ENCODE results near the gene CLPTM1. TPM values are rescaled to one million over a fixed set of nuclear protein-coding genes. Genes with fewer than 3 reads are reported as not detected.

The CLPTM1 gene
- total and polyA plus RNA-seq, 9 of the 15 experiments (the other 6 are each of a cell fraction or from before 2014, with no cell fraction given), result 0.37 to 96.0 (median 27.5) TPM

DNA sequence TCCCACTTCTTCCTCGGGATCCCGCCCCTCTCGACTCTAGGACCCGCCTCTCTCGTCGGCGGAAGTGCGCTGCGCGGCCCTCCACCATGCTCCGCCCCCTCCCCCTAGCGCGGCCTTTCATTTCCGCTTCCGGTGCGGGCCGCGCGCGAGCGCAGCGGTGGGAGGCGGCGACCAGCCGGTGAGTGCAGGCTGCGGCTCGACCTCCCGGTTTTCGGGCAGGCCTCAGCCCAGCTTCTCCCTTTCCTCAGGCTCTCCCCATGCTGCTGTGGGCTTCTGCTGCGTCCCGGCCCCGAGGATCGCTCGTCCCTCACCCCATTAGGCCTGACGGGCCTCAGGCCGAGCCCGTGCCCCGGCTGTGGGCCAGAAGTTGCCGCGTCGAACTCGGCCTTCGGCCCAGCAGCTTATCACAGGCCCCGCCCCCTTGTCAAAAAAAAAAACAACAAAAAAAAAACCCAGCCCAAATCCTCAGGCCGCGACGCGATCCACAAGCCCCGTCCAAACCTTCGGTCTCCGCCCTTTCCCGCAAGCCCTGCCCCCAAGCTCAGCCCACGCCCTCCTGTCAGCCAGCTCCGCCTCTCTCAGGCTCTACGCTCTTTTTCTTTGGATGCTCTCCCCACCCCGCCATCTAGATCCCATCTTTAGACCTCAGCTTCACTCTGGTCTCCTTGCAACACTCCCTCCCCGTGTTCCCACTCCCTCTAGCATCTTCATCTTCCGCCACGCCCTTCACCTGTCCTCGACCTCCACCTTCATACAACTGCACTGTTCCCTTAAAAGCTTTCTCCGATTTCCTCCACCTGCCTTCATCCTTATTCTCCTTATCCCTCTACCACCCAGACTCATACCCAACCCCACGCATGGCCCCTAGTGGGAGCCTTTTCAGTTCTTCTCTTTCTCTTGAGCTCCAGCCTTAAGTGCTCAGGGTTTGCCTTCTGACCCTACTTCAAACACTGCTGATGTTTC, 84.0 kb downstream of the CLPTM1 start, which contains the start of gene CLASRP (continued):
- TF ChIP-seq, protein P1, sequence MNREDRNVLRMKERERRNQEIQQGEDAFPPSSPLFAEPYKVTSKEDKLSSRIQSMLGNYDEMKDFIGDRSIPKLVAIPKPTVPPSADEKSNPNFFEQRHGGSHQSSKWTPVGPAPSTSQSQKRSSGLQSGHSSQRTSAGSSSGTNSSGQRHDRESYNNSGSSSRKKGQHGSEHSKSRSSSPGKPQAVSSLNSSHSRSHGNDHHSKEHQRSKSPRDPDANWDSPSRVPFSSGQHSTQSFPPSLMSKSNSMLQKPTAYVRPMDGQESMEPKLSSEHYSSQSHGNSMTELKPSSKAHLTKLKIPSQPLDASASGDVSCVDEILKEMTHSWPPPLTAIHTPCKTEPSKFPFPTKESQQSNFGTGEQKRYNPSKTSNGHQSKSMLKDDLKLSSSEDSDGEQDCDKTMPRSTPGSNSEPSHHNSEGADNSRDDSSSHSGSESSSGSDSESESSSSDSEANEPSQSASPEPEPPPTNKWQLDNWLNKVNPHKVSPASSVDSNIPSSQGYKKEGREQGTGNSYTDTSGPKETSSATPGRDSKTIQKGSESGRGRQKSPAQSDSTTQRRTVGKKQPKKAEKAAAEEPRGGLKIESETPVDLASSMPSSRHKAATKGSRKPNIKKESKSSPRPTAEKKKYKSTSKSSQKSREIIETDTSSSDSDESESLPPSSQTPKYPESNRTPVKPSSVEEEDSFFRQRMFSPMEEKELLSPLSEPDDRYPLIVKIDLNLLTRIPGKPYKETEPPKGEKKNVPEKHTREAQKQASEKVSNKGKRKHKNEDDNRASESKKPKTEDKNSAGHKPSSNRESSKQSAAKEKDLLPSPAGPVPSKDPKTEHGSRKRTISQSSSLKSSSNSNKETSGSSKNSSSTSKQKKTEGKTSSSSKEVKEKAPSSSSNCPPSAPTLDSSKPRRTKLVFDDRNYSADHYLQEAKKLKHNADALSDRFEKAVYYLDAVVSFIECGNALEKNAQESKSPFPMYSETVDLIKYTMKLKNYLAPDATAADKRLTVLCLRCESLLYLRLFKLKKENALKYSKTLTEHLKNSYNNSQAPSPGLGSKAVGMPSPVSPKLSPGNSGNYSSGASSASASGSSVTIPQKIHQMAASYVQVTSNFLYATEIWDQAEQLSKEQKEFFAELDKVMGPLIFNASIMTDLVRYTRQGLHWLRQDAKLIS (CRISPR knock-in tag; IDR thresholded peaks at IDR 0.05), result no peak
- TF ChIP-seq CBX5 (IDR thresholded peaks at IDR 0.05; ENCODE audit: borderline replicate concordance, low read depth), result no peak
- no peak for TF ChIP-seq CBX2 (IDR thresholded peaks at IDR 0.05; ENCODE audit: insufficient read depth, low read length, poor library complexity, severe bottlenecking)
- TF ChIP-seq BCOR (IDR thresholded peaks at IDR 0.05), result no peak
- TF ChIP-seq, protein P2, sequence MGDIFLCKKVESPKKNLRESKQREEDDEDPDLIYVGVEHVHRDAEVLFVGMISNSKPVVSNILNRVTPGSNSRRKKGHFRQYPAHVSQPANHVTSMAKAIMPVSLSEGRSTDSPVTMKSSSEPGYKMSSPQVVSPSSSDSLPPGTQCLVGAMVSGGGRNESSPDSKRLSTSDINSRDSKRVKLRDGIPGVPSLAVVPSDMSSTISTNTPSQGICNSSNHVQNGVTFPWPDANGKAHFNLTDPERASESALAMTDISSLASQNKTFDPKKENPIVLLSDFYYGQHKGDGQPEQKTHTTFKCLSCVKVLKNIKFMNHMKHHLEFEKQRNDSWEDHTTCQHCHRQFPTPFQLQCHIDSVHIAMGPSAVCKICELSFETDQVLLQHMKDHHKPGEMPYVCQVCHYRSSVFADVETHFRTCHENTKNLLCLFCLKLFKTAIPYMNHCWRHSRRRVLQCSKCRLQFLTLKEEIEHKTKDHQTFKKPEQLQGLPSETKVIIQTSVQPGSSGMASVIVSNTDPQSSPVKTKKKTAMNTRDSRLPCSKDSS (IDR thresholded peaks at IDR 0.05; ENCODE audit: low read depth, partially characterized antibody), result peak; percentile 54
- TF ChIP-seq, protein P3, sequence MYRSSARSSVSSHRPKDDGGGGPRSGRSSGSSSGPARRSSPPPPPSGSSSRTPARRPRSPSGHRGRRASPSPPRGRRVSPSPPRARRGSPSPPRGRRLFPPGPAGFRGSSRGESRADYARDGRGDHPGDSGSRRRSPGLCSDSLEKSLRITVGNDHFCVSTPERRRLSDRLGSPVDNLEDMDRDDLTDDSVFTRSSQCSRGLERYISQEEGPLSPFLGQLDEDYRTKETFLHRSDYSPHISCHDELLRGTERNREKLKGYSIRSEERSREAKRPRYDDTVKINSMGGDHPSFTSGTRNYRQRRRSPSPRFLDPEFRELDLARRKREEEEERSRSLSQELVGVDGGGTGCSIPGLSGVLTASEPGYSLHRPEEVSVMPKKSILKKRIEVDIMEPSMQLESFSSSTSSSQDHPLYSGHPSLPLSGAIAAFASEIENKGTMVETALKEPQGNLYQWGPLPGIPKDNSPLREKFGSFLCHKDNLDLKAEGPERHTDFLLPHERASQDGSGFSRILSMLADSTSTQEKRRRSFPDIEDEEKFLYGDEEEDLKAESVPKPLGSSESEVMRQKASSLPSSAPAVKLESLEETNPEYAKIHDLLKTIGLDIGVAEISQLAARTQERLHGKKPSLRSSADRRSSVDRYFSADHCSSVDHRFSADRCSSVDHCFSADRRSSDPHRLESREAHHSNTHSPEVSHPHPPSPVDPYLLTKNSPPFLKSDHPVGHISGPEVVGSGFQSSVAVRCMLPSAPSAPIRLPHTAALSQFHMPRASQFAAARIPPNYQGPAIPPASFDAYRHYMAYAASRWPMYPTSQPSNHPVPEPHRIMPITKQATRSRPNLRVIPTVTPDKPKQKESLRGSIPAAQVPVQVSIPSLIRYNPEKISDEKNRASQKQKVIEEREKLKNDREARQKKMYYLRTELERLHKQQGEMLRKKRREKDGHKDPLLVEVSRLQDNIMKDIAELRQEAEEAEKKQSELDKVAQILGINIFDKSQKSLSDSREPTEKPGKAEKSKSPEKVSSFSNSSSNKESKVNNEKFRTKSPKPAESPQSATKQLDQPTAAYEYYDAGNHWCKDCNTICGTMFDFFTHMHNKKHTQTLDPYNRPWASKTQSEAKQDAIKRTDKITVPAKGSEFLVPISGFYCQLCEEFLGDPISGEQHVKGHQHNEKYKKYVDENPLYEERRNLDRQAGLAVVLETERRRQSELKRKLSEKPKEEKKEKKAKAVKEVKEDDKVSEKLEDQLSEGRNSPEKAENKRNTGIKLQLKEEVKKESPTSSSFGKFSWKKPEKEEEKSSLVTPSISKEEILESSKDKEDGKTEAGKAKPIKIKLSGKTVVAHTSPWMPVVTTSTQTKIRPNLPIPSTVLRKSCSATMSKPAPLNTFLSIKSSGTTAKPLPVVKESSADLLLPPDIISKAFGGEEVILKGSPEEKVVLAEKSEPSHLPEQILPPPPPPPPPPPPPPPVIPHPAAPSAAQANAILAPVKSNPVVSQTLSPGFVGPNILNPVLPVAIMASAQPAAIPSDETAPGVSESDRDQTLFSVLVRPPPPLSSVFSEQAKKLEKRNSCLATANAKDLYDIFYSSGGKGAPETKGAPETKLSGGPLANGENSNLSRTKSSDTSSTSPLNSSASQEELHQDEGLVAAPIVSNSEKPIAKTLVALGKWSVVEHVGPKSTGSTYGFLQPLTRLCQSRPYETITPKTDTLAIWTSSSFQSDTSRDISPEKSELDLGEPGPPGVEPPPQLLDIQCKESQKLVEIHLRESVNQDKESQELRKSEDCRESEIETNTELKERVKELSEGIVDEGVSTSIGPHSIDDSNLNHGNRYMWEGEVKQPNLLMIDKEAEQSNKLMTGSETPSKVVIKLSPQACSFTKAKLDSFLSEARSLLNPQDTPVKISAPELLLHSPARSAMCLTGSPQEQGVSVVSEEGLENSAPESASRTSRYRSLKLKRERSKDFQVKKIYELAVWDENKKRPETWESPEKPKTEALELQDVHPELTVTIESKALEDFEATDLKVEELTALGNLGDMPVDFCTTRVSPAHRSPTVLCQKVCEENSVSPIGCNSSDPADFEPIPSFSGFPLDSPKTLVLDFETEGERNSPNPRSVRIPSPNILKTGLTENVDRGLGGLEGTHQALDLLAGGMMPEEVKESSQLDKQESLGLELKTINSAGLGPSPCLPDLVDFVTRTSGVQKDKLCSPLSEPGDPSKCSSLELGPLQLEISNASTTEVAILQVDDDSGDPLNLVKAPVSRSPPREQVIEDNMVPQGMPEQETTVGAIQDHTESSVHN (IDR thresholded peaks at IDR 0.05; ENCODE audit: borderline replicate concordance in 1 of 2, low read depth in 1 of 2), result no peak
- TF ChIP-seq, protein P4, sequence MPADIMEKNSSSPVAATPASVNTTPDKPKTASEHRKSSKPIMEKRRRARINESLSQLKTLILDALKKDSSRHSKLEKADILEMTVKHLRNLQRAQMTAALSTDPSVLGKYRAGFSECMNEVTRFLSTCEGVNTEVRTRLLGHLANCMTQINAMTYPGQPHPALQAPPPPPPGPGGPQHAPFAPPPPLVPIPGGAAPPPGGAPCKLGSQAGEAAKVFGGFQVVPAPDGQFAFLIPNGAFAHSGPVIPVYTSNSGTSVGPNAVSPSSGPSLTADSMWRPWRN (IDR thresholded peaks at IDR 0.05; ENCODE audit: low read depth), result no peak
- no peak for TF ChIP-seq NR1H2 (CRISPR knock-in tag; IDR thresholded peaks at IDR 0.05)
- no peak for TF ChIP-seq ZNF24 (IDR thresholded peaks at IDR 0.05)
- TF ChIP-seq ETV1 (tag; conservative IDR thresholded peaks at IDR 0.05; ENCODE audit: low read depth), result peak; percentile 70
- no peak for TF ChIP-seq MAFG (tag; conservative IDR thresholded peaks at IDR 0.05)
- peak; percentile 98 for TF ChIP-seq ZFX (CRISPR knock-in tag; IDR thresholded peaks at IDR 0.05)

Data from K562 (cell line).